K562 (cell line): ENCODE measurements around the gene LRRC47. TPM values are rescaled to one million over a fixed set of nuclear protein-coding genes. Genes with fewer than 3 reads are reported as not detected.

ENCODE experiments used
- ATAC-seq: fragments of 200-7000 bp; cut with Tn5 transposase; 3 replicates; pipeline ENCODE4 v1.9.1; 2020; ENCODE audit warnings: moderate library complexity
- BruUV-seq: library from RNA; stranded (reverse); fragments of 400-500 nt; replicated peaks from 2 replicates; lab custom pipeline; 2021; lab: Mats Ljungman, UMichigan
- CTCF ChIA-PET: fragments of 300-600 bp; formaldehyde crosslinking; extraction: SDS; loops from one replicate; lab custom pipeline; 2021; ENCODE audit warnings: low intra/inter-chr PET ratio; lab: Yijun Ruan, JAX
- POLR2A ChIA-PET: fragments of 300-600, 350-650 bp; sonication (Branson Sonifier 250); formaldehyde crosslinking; extraction: SDS; loops from one replicate; lab custom pipeline; 2021; ENCODE audit warnings: antibody characterized with exemption, inconsistent platforms; lab: Yijun Ruan, JAX
- DNase-seq, 4 experiments: peaks; one replicate each; pipeline versions ENCODE4 v3.0.0 to v3.0.0-alpha.2; 2011 to 2018; ENCODE audit warnings: low spot score in 3 of 4, mixed read lengths in 3 of 4; ENCODE audit errors: extremely low read depth in 1 of 4
- FAIRE-seq: peaks from 2 replicates; lab custom pipeline; 2011; peaks lifted over from hg19 to GRCh38; lab: Jason Lieb, UNC
- H2AFZ ChIP-seq: 2 replicates; pipeline ENCODE4 v1.6.0; 2011; ENCODE audit warnings: low read depth, low read length, control low read depth, inconsistent platforms
- H3K27ac ChIP-seq: fragments of 200-600 bp; 3 replicates; pipeline ENCODE4 v1.8.0; 2011; ENCODE audit warnings: low read depth, mild to moderate bottlenecking, control low read depth, inconsistent platforms, low read length, moderate library complexity, mixed read lengths; ENCODE audit errors: extremely low read depth
- H3K27me3 ChIP-seq, 2 experiments: fragments of 300-600 bp in 1 of 2; 2 replicates in 1 of 2; 3 replicates in 1 of 2; pipeline versions ENCODE4 v1.6.0 to v1.8.0; 2011; ENCODE audit warnings: inconsistent platforms in 2 of 2, low read length in 2 of 2, mild to moderate bottlenecking in 1 of 2, mixed read lengths in 1 of 2, moderate library complexity in 1 of 2; ENCODE audit not compliant: control insufficient read depth in 2 of 2, insufficient read depth in 2 of 2
- H3K36me3 ChIP-seq: fragments of 300-600 bp; 3 replicates; pipeline ENCODE4 v1.8.0; 2011; ENCODE audit warnings: mild to moderate bottlenecking, low read length, inconsistent platforms; ENCODE audit not compliant: control insufficient read depth, insufficient read depth
- H3K4me1 ChIP-seq, 2 experiments: fragments of 200-600 bp in 1 of 2; replicated peaks in 1 of 2; 2 replicates in 1 of 2; 3 replicates in 1 of 2; pipeline versions ENCODE4 v1.5.1 to v1.8.0; 2011; ENCODE audit warnings: inconsistent platforms in 2 of 2, low read length in 2 of 2, mild to moderate bottlenecking in 1 of 2, mixed read lengths in 1 of 2, moderate library complexity in 1 of 2; ENCODE audit not compliant: control insufficient read depth in 2 of 2, insufficient read depth in 2 of 2
- H3K4me2 ChIP-seq: 2 replicates; pipeline ENCODE4 v1.6.1; 2011; ENCODE audit warnings: low read length, control low read depth, inconsistent platforms, mixed read lengths; ENCODE audit not compliant: insufficient read depth
- H3K4me3 ChIP-seq: fragments of 200-600 bp; sonication (generic), shearing (Covaris generic); 2 replicates; pipeline ENCODE4 v1.5.1; 2016; ENCODE audit warnings: control low read depth, inconsistent platforms
- H3K79me2 ChIP-seq: fragments of 200-600 bp; 3 replicates; pipeline ENCODE4 v1.8.0; 2011; ENCODE audit warnings: low read length, inconsistent platforms; ENCODE audit not compliant: control insufficient read depth, insufficient read depth
- H3K9ac ChIP-seq, 2 experiments: 2 replicates each; pipeline versions ENCODE4 v1.6.0 to v1.6.1; 2011; ENCODE audit warnings: low read depth in 2 of 2, low read length in 2 of 2, control low read depth in 1 of 2, inconsistent platforms in 1 of 2, mild to moderate bottlenecking in 1 of 2, mixed read lengths in 1 of 2; ENCODE audit not compliant: insufficient read depth in 1 of 2
- H3K9me1 ChIP-seq: one replicate; pipeline ENCODE4 v1.6.0; 2011; ENCODE audit warnings: inconsistent platforms, mild to moderate bottlenecking, low read length, moderate library complexity; ENCODE audit not compliant: control insufficient read depth, insufficient read depth
- H3K9me3 ChIP-seq: replicated peaks from 2 replicates; pipeline ENCODE4 v1.5.1; 2011; ENCODE audit warnings: low read depth, low read length, inconsistent platforms; ENCODE audit not compliant: control insufficient read depth, insufficient read depth
- H4K20me1 ChIP-seq: replicated peaks from 2 replicates; pipeline ENCODE4 v1.6.1; 2011; ENCODE audit warnings: low read length, inconsistent platforms, mixed read lengths; ENCODE audit not compliant: control insufficient read depth, insufficient read depth
- BCLAF1 ChIP-seq, 2 experiments: fragments of 450-650 bp in 1 of 2; IDR thresholded peaks; 2 replicates each; pipeline ENCODE4 v1.6.1; 2011 to 2017; ENCODE audit warnings: low read depth in 2 of 2, antibody characterized with exemption in 1 of 2, borderline replicate concordance in 1 of 2, low read length in 1 of 2, mild to moderate bottlenecking in 1 of 2, mixed read lengths in 1 of 2; ENCODE audit not compliant: control insufficient read depth in 1 of 2
- WGBS: fragments of 100-300 bp; shearing (Covaris generic); methylation state at CpG from one replicate; pipeline ENCODE4 v1.1.6; 2016; ENCODE audit warnings: low coverage, mixed read lengths; ENCODE audit not compliant: insufficient coverage; ENCODE audit errors: missing lambda C conversion rate; 5-methylcytosine and 5-hydroxymethylcytosine counted together
- in situ Hi-C: fragments of 300-500 bp; cut with MboI; formaldehyde crosslinking; loops from 4 replicates; pipeline ENCODE4 v1.15.0; 2018; ENCODE audit warnings: inconsistent platforms, mixed read lengths
- intact Hi-C: fragments of 100-400 bp; cut with micrococcal nuclease; formaldehyde crosslinking; loops from 2 replicates; pipeline ENCODE4 v1.14.2; 2022
- polyA plus RNA-seq, 8 experiments: library from polyadenylated mRNA; depleted of rRNA in 4 of 8; stranded (reverse) in 5 of 8; unstranded in 3 of 8; fragments of >200 nt; fragmentation: Nextera tagmentation in 2 of 8; fragmentation: Illumina TruSeq in 1 of 8; extraction: Ambion mirVana in 2 of 8; extraction: Trizol in 1 of 8; gene quantifications; 2 replicates each; pipeline versions ENCODE4 v1.2.1 to v1.2.3, GENCODE V29; 2011 to 2014; ENCODE audit warnings: inconsistent platforms in 1 of 8, missing spikeins in 1 of 8
- total RNA-seq, 7 experiments: library from RNA; depleted of rRNA in 6 of 7; stranded (reverse); fragments of >200 nt in 6 of 7; fragmentation: Illumina TruSeq in 2 of 7; extraction: Trizol in 2 of 7; gene quantifications; 2 replicates each; pipeline versions ENCODE4 v1.2.1 to v1.2.3, GENCODE V29; 2011 to 2021; ENCODE audit warnings: low replicate concordance in 1 of 7

LRRC47 gene
- total and polyA plus RNA-seq, 9 of the 15 experiments (the other 6 are each of a cell fraction or from before 2014, with no cell fraction given): 4.6 to 68.0 (median 35.9) TPM

DNA sequence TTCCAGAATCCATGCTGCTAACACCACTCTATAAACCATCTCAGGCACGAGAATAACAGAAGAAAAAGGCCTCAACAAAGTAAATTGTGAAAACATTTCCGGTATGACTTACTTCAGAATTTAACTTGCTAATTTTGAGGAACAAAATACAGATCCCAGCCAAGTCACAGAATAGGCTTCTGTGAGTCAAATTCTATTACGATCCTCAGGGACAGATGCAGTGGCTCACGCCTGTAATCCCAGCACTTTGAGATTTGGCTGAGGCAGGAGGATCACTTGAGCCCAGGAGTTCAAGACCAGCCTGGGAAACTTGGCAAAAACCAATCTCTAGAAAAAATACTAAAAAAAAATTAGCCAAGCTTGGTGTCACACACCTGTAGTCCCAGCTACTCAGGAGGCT, 52.9 kb downstream of the LRRC47 start:
- ATAC-seq (no peak), FAIRE-seq (no peak)

More for the DNA sequence above, 52.9 kb downstream of the LRRC47 start:
- BruUV-seq: no TSS peak
- intact Hi-C loops: no loop called here
- Histone ChIP-seq H3K27me3 (no peaks in the 10 kb centered on the region), H3K9ac (no peak overlapping the region), H3K27ac (no peak overlapping the region), H3K4me3 (no peak overlapping the region), H3K36me3 (peaks cover 67% of the 10 kb centered on the region; the same call in 2 of the 3 replicates), H2AFZ (no peak overlapping the region), H4K20me1 (peaks cover 17% of the 10 kb centered on the region; the same call in 1 of the 2 replicates), H3K9me1 (peaks cover 10% of the 10 kb centered on the region), H3K4me2 (no peak overlapping the region), H3K79me2 (peaks cover 29% of the 10 kb centered on the region), H3K9me3 (no peaks in the 10 kb centered on the region), H3K4me1 (peaks cover 24 to 64% of the 10 kb centered on the region in 2 experiments)
- no peak for TF ChIP-seq BCLAF1 (IDR thresholded peaks at IDR 0.05; ENCODE audit: borderline replicate concordance in 1 of 2, control insufficient read depth in 1 of 2, low read depth in 2 of 2, low read length in 1 of 2)
- DNase-seq: no peak
- POLR2A ChIA-PET: interaction anchor here (0.6 to 0.9 kb wide), 3 partner anchors 9 to 16 kb away, joined by 3 read pairs; no protein-coding TSS in a partner anchor
- WGBS: 87% methylated on average over 4 of the region's 4 CpGs
- CTCF ChIA-PET: no interaction called here
- in situ Hi-C loops: no loop called here
